D721Med (cell line): ENCODE data around the gene INPP4B.

Experiments
- DNase-seq: peaks from one replicate; pipeline ENCODE4 v3.0.0; 2011; ENCODE audit warnings: low spot score; ENCODE audit not compliant: insufficient read length
- FAIRE-seq: peaks from 2 replicates; lab custom pipeline; 2011; peaks lifted over from hg19 to GRCh38; lab: Jason Lieb, UNC
- TF ChIP-seq, protein P1 (sequence below): IDR thresholded peaks from 2 replicates; pipeline ENCODE4 v1.5.1; 2012; ENCODE audit warnings: mild to moderate bottlenecking, control low read depth; ENCODE audit not compliant: insufficient read depth; ENCODE audit errors: missing control alignments

INPP4B gene

DNA sequence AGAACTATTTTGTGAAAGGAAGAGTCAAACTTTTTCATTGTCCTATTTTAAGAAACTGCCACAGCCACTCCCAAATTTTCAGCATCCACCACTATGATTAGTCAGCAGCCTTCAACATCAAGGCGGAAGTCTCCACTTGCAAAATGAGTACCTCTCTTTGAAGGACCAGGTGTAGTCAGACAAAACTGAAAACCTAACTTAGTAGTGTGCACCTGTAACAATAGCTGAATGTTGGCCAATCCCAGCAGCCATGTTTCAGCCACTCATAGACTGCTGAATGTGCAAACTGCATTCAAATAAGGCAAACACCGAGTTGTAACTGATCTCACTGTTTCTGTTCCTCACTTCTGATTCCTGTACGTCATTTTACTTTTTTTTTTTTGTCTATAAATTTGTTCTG is 868.7 kb downstream of the INPP4B start:
- TF ChIP-seq, protein P1, sequence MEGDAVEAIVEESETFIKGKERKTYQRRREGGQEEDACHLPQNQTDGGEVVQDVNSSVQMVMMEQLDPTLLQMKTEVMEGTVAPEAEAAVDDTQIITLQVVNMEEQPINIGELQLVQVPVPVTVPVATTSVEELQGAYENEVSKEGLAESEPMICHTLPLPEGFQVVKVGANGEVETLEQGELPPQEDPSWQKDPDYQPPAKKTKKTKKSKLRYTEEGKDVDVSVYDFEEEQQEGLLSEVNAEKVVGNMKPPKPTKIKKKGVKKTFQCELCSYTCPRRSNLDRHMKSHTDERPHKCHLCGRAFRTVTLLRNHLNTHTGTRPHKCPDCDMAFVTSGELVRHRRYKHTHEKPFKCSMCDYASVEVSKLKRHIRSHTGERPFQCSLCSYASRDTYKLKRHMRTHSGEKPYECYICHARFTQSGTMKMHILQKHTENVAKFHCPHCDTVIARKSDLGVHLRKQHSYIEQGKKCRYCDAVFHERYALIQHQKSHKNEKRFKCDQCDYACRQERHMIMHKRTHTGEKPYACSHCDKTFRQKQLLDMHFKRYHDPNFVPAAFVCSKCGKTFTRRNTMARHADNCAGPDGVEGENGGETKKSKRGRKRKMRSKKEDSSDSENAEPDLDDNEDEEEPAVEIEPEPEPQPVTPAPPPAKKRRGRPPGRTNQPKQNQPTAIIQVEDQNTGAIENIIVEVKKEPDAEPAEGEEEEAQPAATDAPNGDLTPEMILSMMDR: no peak
- FAIRE-seq (no peak), DNase-seq (no peak)
